GM18873 (cell line): ENCODE measurements around the gene LY86.

ENCODE experiments used
- ATAC-seq: cut with Tn5 transposase; IDR thresholded peaks from one replicate; pipeline ENCODE4 v1.9.1; 2021; ENCODE audit warnings: mild to moderate bottlenecking, moderate library complexity, moderate number of reproducible peaks; ENCODE audit not compliant: unreplicated experiment, low FRiP score

The LY86 gene

GRCh38 chr6:6569811-6570164, 18.7 kb upstream of the LY86 start:
- no peak for ATAC-seq

- no peak for ATAC-seq
Measured at GRCh38 chr6:6570929-6571671, 17.4 kb upstream of the LY86 start.

GRCh38 chr6:6575143-6575542, 13.4 kb upstream of the LY86 start:
- ATAC-seq, result no peak

- no peak for ATAC-seq
Measured at GRCh38 chr6:6577735-6578134, 10.8 kb upstream of the LY86 start.

- ATAC-seq, result no peak
Measured at GRCh38 chr6:6579281-6579680, 9.2 kb upstream of the LY86 start.

GRCh38 chr6:6580225-6580856, 8.2 kb upstream of the LY86 start:
- ATAC-seq, result no peak

- ATAC-seq, result no peak
Measured at GRCh38 chr6:6581054-6581453, 7.5 kb upstream of the LY86 start.

- ATAC-seq, result no peak
Measured at GRCh38 chr6:6582131-6582530, 6.4 kb upstream of the LY86 start.

GRCh38 chr6:6583836-6584235, 4.7 kb upstream of the LY86 start:
- ATAC-seq, result no peak

GRCh38 chr6:6584310-6585002, 4.1 kb upstream of the LY86 start:
- ATAC-seq, result no peak

- ATAC-seq, result no peak
Measured at GRCh38 chr6:6585003-6585311, 3.6 kb upstream of the LY86 start.

GRCh38 chr6:6586167-6586566, 2.4 kb upstream of the LY86 start:
- ATAC-seq, result no peak

GRCh38 chr6:6586671-6587526, 1.6 kb upstream of the LY86 start:
- peak; percentile 51 for ATAC-seq

GRCh38 chr6:6587696-6588063, 840 bp upstream of the LY86 start:
- ATAC-seq, result no peak

GRCh38 chr6:6588924-6589709, 597 bp downstream of the LY86 start:
- no peak for ATAC-seq

- no peak for ATAC-seq
Measured at GRCh38 chr6:6590530-6590929, 2.0 kb downstream of the LY86 start.

- ATAC-seq, result no peak
Measured at GRCh38 chr6:6591778-6592465, 3.4 kb downstream of the LY86 start.

- ATAC-seq, result no peak
Measured at GRCh38 chr6:6592826-6593475, 4.4 kb downstream of the LY86 start.

- ATAC-seq, result no peak
Measured at GRCh38 chr6:6593867-6594468, 5.4 kb downstream of the LY86 start.
